Fibroblast of upper back skin (primary cell): ENCODE measurements around the gene SMOC2.
"Not testable (repeated sequence)": the region's sequence is repeated elsewhere in the genome, so short reads cannot be mapped to it uniquely, and the experiment has no call there.

Experiments
- DNase-seq: peaks from one replicate; pipeline ENCODE4 v3.0.0-alpha.2; 2013

The SMOC2 gene

GRCh38 chr6:168524571-168525001 lies 83.6 kb downstream of the SMOC2 start:
- DNase-seq, result no peak

- DNase-seq, result no peak
Measured at GRCh38 chr6:168525114-168525513, 84.1 kb downstream of the SMOC2 start.

- DNase-seq, result no peak
Measured at GRCh38 chr6:168525926-168526630, 85.1 kb downstream of the SMOC2 start.

- DNase-seq, result no peak
Measured at GRCh38 chr6:168526841-168527281, 85.9 kb downstream of the SMOC2 start.

- DNase-seq, result peak; percentile 62
Measured at GRCh38 chr6:168527451-168528210, 86.6 kb downstream of the SMOC2 start.

GRCh38 chr6:168528474-168529095 lies 87.6 kb downstream of the SMOC2 start:
- DNase-seq, result no peak

GRCh38 chr6:168529214-168529613 lies 88.2 kb downstream of the SMOC2 start:
- no peak for DNase-seq

GRCh38 chr6:168530653-168531071 lies 89.7 kb downstream of the SMOC2 start:
- no peak for DNase-seq

GRCh38 chr6:168532070-168532469 lies 91.1 kb downstream of the SMOC2 start:
- DNase-seq, result no peak

GRCh38 chr6:168533414-168533813 lies 92.4 kb downstream of the SMOC2 start:
- DNase-seq, result no peak

- DNase-seq, result no peak
Measured at GRCh38 chr6:168534265-168534664, 93.3 kb downstream of the SMOC2 start.

GRCh38 chr6:168535711-168536110 lies 94.7 kb downstream of the SMOC2 start:
- DNase-seq, result no peak

GRCh38 chr6:168536196-168536595 lies 95.2 kb downstream of the SMOC2 start:
- DNase-seq, result no peak

- no peak for DNase-seq
Measured at GRCh38 chr6:168536665-168537539, 95.9 kb downstream of the SMOC2 start.

GRCh38 chr6:168537540-168537884 lies 96.5 kb downstream of the SMOC2 start:
- no peak for DNase-seq

- not testable (repeated sequence) for DNase-seq
Measured at GRCh38 chr6:168538188-168538891, 97.4 kb downstream of the SMOC2 start.

GRCh38 chr6:168538892-168539811 lies 98.2 kb downstream of the SMOC2 start:
- DNase-seq, result no peak

GRCh38 chr6:168540713-168541291 lies 99.8 kb downstream of the SMOC2 start:
- DNase-seq, result no peak

- DNase-seq, result no peak
Measured at GRCh38 chr6:168541307-168541706, 100.3 kb downstream of the SMOC2 start.

- DNase-seq, result peak; percentile 10
Measured at GRCh38 chr6:168542301-168542700, 101.3 kb downstream of the SMOC2 start.

- DNase-seq, result no peak
Measured at GRCh38 chr6:168545428-168545827, 104.4 kb downstream of the SMOC2 start.
